Measurements from ENCODE around the gene TH.

DNA sequence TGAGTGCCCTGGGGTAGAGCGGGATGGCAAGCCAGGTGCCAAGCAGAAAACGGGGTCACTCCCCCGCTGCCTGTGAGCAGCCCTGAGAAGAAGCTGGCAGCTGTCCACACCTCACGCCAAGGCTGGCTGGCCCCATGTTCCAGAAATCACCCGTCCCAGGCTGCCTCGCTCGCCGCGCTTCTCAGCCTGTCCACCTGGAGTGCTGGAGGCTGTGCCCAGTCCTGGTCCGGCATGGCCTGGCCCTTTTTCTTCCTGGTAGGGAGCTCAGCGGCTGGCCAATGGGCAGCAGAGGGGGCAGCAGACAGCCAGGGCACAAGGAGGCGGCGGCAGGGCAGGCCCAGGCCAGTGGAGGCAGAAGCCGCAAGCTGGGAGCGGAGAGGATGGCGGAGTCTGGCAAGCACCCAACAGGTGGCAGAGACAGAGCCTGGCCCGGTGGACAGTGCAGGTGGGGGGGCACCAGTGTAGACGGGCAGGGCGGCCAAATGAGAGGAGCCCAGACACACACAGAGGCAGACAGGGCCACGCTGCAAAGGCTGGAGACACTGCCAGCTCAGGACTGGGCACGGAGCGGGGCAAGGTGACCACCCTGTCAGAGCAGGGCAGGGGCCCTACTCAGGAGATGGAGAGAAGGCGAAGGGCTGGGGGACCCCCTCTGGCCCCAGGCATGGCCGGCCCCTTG is 37.2 kb upstream of the TH start:
- TF ChIP-seq ZNF274 (IDR thresholded peaks at IDR 0.05; ENCODE audit: low read depth, low read length) (no peak), YY1 (IDR thresholded peaks at IDR 0.05; ENCODE audit: insufficient read depth, insufficient read length) (no peak), SUZ12 (IDR thresholded peaks at IDR 0.05; ENCODE audit: extremely low read depth, insufficient read depth, insufficient read length) (no peak)
